Nephron progenitor cell (in vitro differentiated cells): ENCODE data around the gene LIN7B.
A peak's percentile ranks its signal among the peaks of the same experiment; 100 is the strongest.

Experiments
- DNase-seq: peaks from one replicate; pipeline ENCODE4 v3.0.0; 2021
- H3K27ac Mint-ChIP-seq: 2 replicates; pipeline ENCODE4 v1.8.0; 2021; ENCODE audit warnings: mild to moderate bottlenecking, moderate library complexity, mixed read lengths
- H3K27me3 Mint-ChIP-seq: 2 replicates; pipeline ENCODE4 v1.8.0; 2021; ENCODE audit warnings: mild to moderate bottlenecking, low read depth, mixed read lengths; ENCODE audit not compliant: poor library complexity
- H3K36me3 Mint-ChIP-seq: 2 replicates; pipeline ENCODE4 v1.8.0; 2021; ENCODE audit warnings: low read depth, mixed read lengths
- H3K4me1 Mint-ChIP-seq: 2 replicates; pipeline ENCODE4 v1.8.0; 2021; ENCODE audit warnings: mixed read lengths
- H3K4me3 Mint-ChIP-seq: 2 replicates; pipeline ENCODE4 v1.8.0; 2021; ENCODE audit warnings: mild to moderate bottlenecking, moderate library complexity, mixed read lengths
- H3K9me3 Mint-ChIP-seq: 2 replicates; pipeline ENCODE4 v1.8.0; 2021; ENCODE audit warnings: mild to moderate bottlenecking, moderate library complexity, mixed read lengths
- TF ChIP-seq, protein P1 (sequence below): fragments of 200-600 bp; sonication (generic); IDR thresholded peaks from 2 replicates; pipeline ENCODE4 v1.5.0; 2021; ENCODE audit warnings: antibody characterized with exemption

Gene LIN7B

DNA sequence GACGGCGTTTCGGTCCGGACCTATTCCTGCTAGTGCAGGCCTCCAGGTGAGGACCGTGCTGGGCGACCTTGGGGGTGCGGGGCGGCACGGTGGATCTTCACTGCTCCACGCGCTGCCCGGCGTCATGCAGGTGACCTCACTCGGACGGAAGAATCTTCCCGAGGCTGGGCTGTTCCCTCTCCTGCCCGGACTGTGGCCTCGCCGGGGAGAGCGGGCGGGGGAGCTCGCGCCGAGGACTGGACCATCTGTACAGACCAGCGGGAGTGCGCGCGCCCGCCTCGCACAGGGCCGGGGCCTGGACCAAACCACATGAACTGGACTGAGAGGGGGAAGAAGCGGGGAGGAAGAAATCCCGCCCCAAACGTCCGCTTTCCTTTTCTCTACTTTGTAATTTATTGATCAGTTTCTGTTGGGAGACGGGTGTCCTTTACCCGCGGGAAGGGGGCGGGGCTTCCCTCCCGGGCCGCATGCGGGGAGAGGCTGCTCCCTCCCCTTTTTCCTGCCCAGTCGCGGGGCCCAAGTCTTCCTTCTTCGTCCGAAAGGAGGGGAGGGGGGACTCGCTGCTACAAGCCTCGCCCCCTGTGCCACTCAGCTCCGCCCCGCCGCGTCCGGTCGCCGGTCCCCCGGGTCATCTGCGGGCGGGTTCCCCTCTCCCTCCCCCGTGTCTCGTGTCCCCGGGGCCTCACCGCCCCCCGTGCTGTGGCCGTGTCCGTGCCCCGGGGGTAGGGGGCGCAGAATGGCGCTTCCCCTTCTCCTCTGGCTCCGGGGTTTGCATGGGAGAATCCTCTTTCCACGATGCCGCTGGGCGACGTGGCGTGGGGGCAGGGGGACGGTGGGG, 36.2 kb downstream of the LIN7B start:
- Mint-ChIP-seq H3K4me1 (peaks cover 76% of the 10 kb centered on the region), H3K36me3 (peaks cover 12% of the 10 kb centered on the region), H3K4me3 (peak overlapping the region; percentile 89), H3K27ac (peak overlapping the region; percentile 96), H3K27me3 (peaks cover 31% of the 10 kb centered on the region), H3K9me3 (peaks cover 20% of the 10 kb centered on the region)
- peak; percentile 93 for DNase-seq
- TF ChIP-seq, protein P1, sequence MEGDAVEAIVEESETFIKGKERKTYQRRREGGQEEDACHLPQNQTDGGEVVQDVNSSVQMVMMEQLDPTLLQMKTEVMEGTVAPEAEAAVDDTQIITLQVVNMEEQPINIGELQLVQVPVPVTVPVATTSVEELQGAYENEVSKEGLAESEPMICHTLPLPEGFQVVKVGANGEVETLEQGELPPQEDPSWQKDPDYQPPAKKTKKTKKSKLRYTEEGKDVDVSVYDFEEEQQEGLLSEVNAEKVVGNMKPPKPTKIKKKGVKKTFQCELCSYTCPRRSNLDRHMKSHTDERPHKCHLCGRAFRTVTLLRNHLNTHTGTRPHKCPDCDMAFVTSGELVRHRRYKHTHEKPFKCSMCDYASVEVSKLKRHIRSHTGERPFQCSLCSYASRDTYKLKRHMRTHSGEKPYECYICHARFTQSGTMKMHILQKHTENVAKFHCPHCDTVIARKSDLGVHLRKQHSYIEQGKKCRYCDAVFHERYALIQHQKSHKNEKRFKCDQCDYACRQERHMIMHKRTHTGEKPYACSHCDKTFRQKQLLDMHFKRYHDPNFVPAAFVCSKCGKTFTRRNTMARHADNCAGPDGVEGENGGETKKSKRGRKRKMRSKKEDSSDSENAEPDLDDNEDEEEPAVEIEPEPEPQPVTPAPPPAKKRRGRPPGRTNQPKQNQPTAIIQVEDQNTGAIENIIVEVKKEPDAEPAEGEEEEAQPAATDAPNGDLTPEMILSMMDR: no peak

DNA sequence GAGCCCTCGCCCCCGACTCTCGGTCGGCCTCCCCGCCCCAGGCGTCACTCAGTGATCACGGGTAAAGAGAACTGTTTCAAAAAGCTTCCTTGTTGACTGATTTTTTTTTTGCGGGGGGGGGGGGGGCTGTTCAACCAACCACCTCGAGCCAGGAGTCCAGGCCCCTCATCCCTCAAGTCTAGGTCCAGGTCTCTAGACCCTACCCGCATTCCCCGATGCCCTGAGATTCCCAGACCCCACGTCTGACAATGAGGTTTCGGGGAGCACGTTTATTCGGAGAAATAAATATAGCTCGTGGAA, 36.7 kb downstream of the LIN7B start:
- no peak overlapping the region for H3K27ac Mint-ChIP-seq
- H3K36me3 Mint-ChIP-seq: peaks cover 12% of the 10 kb centered on the region
- H3K9me3 Mint-ChIP-seq: peaks cover 20% of the 10 kb centered on the region
- peak overlapping the region; percentile 89 for H3K4me3 Mint-ChIP-seq
- peaks cover 76% of the 10 kb centered on the region for H3K4me1 Mint-ChIP-seq
- H3K27me3 Mint-ChIP-seq: peaks cover 31% of the 10 kb centered on the region
- no peak for DNase-seq
- TF ChIP-seq, protein P1: no peak

DNA sequence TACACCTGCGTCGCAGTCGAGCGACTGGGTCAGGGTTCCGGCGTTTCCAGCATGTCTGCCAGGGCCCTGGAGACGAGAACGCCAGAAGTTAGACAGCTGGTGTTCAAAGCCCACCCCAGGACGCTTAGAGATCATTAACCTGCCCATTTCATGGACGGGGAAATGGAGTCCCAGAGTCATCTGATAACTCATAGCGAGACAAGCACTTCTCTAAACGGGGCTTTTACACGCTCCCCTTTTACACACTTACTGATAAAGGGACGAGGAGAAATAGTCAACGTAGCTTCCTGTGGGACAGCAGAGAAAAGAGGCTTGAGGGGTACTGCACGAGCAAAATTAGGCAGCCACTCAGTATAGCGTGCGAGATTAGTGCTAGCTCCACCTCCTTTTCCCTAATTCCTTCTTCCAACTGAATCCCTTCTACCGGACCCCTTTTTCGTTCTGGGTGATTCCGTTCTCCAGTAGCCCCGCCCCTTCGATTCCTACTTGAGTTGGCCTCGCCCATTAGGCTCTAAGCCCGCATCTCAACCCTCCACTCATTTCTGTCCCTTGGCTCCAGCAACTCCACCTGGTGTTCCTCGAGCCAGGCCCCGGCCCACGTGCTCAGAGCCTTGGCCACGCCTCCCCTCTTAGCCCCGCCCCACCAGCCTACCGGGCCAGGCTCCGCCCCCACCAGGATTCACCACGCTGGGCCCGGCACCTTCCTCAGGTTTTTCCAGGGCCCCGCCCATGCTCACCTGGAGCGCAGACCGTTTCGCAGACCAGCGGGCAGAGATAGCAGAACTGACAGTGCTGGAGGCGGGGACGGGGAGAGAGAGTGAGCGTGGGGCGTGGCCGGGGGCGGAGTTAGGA, 37.3 kb downstream of the LIN7B start:
- H3K9me3 Mint-ChIP-seq: peaks cover 20% of the 10 kb centered on the region
- no peak overlapping the region for H3K27ac Mint-ChIP-seq
- peaks cover 28% of the 10 kb centered on the region for H3K27me3 Mint-ChIP-seq
- TF ChIP-seq, protein P1: no peak
- peak overlapping the region; percentile 89 for H3K4me3 Mint-ChIP-seq
- DNase-seq: peak; percentile 75
- H3K4me1 Mint-ChIP-seq: peaks cover 76% of the 10 kb centered on the region
- peaks cover 12% of the 10 kb centered on the region for H3K36me3 Mint-ChIP-seq

DNA sequence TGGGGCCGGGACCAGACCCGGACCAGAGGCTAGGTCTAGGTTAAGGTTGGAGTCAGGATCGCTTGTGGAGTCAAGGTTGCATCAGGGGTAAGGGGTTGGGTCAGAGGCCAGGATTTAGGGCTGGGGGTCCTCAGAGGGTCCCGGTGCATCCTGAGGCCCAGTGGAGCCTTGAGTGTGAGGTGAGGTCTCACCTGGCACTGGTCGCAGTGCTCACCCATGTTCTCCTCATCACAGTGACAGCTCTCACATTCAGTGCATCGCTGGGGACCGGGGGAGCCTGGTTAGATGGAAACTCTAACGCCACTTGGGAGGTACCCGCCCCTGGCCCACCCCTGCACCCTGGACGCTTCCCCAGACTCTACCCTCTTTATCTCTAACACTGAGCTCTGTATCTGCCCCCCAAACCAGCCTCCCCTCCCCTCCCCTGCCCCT, 38.0 kb downstream of the LIN7B start:
- peaks cover 74% of the 10 kb centered on the region for H3K4me1 Mint-ChIP-seq
- TF ChIP-seq, protein P1: no peak
- no peak overlapping the region for H3K27ac Mint-ChIP-seq
- peaks cover 12% of the 10 kb centered on the region for H3K36me3 Mint-ChIP-seq
- peak overlapping the region; percentile 80 for H3K4me3 Mint-ChIP-seq
- H3K9me3 Mint-ChIP-seq: peaks cover 20% of the 10 kb centered on the region
- no peak for DNase-seq
- H3K27me3 Mint-ChIP-seq: peaks cover 28% of the 10 kb centered on the region

DNA sequence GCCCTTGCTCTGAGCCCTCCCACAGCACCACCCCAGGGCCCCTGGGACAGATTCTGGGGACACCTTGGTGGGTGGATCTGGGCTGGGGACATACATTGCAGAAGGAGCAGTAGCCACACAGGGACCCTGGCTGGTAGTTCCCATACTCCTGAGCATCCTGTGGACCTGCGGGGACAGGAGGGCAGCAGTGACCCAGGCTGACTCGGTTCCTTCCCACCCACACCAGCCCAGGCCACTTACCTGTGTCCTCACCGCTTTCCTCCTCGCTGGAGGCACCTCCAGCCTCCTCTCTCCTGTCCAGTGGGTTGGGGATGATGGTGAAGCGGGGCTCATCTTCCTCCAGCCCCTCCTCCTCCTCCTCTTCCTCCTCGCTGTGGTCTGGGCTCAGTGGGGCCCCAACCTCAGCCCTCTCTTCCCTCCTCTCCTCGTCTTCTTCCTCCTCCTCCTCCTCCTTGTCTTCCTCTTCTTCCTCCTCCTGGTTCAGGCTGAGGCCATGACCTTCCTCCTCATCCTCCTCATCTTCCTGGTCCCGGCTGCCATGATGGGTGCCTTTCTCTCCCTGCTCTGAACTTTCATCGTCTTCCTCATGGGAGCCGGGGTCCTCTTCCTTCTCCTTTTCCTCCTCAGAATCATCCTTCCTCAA, 39.1 kb downstream of the LIN7B start:
- peaks cover 20% of the 10 kb centered on the region for H3K9me3 Mint-ChIP-seq
- TF ChIP-seq, protein P1: no peak
- H3K4me1 Mint-ChIP-seq: peaks cover 71% of the 10 kb centered on the region
- no peak overlapping the region for H3K27ac Mint-ChIP-seq
- peaks cover 28% of the 10 kb centered on the region for H3K27me3 Mint-ChIP-seq
- DNase-seq: no peak
- peaks cover 12% of the 10 kb centered on the region for H3K36me3 Mint-ChIP-seq
- peak overlapping the region; percentile 69 for H3K4me3 Mint-ChIP-seq
